Brain microvascular endothelial cell (primary cell): Measurements from ENCODE around the gene AGBL4.

Experiments used
- DNase-seq: peaks from one replicate; pipeline ENCODE4 v3.0.0-alpha.2; 2020
- H3K27ac ChIP-seq: fragments of 250-450 bp; sonication (Bioruptor Pico); 2 replicates; pipeline ENCODE4 v1.5.1; 2020; ENCODE audit warnings: mild to moderate bottlenecking, moderate library complexity
- H3K27me3 ChIP-seq: fragments of 250-450 bp; sonication (Bioruptor Pico); replicated peaks from 2 replicates; pipeline ENCODE4 v1.5.1; 2020; ENCODE audit warnings: mild to moderate bottlenecking
- H3K36me3 ChIP-seq: fragments of 250-450 bp; sonication (Bioruptor Pico); replicated peaks from 2 replicates; pipeline ENCODE4 v1.5.1; 2020; ENCODE audit warnings: mild to moderate bottlenecking
- H3K4me3 ChIP-seq: 2 replicates; pipeline ENCODE4 v1.5.1; 2011; ENCODE audit warnings: low read depth, mild to moderate bottlenecking, control low read depth, low read length, moderate library complexity
- in situ Hi-C: cut with HindIII; loops from 2 replicates; pipeline ENCODE4 v1.10.0; 2017; ENCODE audit warnings: low sequenced_read_pairs, low pct_ligation_motif_present
- TF ChIP-seq, protein P1 (sequence below): IDR thresholded peaks from 2 replicates; pipeline ENCODE4 v1.5.1; 2011; ENCODE audit warnings: low read depth, mild to moderate bottlenecking, moderate library complexity, low read length, control low read depth, inconsistent platforms; ENCODE audit errors: missing control alignments

The AGBL4 gene

GRCh38 chr1:48608882-48609281, 1414.9 kb downstream of the AGBL4 start:
- H3K36me3 ChIP-seq, result no peaks in the 10 kb centered on the region
- H3K27ac ChIP-seq, result no peak overlapping the region
- no peak overlapping the region for H3K4me3 ChIP-seq
- in situ Hi-C loops, result no loop called here
- DNase-seq, result no peak
- TF ChIP-seq, protein P1, sequence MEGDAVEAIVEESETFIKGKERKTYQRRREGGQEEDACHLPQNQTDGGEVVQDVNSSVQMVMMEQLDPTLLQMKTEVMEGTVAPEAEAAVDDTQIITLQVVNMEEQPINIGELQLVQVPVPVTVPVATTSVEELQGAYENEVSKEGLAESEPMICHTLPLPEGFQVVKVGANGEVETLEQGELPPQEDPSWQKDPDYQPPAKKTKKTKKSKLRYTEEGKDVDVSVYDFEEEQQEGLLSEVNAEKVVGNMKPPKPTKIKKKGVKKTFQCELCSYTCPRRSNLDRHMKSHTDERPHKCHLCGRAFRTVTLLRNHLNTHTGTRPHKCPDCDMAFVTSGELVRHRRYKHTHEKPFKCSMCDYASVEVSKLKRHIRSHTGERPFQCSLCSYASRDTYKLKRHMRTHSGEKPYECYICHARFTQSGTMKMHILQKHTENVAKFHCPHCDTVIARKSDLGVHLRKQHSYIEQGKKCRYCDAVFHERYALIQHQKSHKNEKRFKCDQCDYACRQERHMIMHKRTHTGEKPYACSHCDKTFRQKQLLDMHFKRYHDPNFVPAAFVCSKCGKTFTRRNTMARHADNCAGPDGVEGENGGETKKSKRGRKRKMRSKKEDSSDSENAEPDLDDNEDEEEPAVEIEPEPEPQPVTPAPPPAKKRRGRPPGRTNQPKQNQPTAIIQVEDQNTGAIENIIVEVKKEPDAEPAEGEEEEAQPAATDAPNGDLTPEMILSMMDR, result no peak
- no peaks in the 10 kb centered on the region for H3K27me3 ChIP-seq

DNA sequence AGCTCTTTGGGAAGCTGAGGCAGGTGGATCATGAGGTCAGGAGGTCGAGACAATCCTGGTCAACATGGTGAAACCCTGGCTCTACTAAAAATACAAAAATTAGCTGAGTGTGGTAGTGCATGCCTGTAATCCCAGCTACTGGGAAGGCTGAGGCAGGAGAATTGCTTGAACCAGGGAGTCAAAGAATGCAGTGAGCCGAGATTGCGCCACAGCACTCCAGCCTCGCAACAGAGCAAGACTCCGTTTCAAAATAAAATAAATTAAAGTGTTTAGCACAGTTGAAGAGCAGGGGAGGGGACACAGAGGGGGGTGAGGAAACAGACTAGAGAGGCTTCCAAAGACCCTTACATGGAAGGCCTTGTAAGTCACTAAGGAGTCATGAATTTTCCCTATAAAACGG, 1420.5 kb downstream of the AGBL4 start:
- Histone ChIP-seq H3K27ac (no peak overlapping the region), H3K27me3 (no peaks in the 10 kb centered on the region), H3K4me3 (no peak overlapping the region), H3K36me3 (no peaks in the 10 kb centered on the region)
- no peak for DNase-seq
- in situ Hi-C loops, result no loop called here
- TF ChIP-seq, protein P1, result no peak

GRCh38 chr1:48602349-48602748, 1421.4 kb downstream of the AGBL4 start:
- DNase-seq, result no peak

GRCh38 chr1:48600182-48600581, 1423.6 kb downstream of the AGBL4 start:
- TF ChIP-seq, protein P1, result no peak
- Histone ChIP-seq H3K27me3 (no peaks in the 10 kb centered on the region), H3K4me3 (no peak overlapping the region), H3K27ac (no peak overlapping the region), H3K36me3 (no peaks in the 10 kb centered on the region)
- no peak for DNase-seq
- in situ Hi-C loops, result no loop called here

More at GRCh38 chr1:48602349-48602748, 1421.4 kb downstream of the AGBL4 start:
- Histone ChIP-seq H3K27ac (no peak overlapping the region), H3K27me3 (no peaks in the 10 kb centered on the region), H3K36me3 (no peaks in the 10 kb centered on the region), H3K4me3 (no peak overlapping the region)
- TF ChIP-seq, protein P1, result no peak
- in situ Hi-C loops, result no loop called here

DNA sequence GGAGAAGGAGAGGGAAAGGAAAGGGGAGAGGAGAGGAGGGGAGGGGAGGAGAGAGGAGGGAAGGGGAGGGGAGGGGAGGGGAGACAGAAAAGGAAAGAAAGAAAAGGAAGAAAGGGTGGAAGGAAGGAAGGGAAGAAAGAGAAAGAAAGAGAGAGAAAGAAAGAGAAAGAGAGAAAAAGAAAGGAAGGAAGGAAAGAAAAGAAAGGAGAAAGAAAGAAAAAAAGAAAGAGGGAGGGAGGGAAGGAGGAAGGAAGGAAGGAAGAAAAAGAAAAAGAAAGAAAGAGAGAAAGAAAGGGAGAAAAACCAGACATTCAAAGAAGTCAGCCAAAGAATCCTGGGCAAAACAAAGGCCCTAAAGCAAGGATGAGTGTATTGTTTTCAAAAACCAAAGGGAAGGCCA, 1426.1 kb downstream of the AGBL4 start:
- Histone ChIP-seq H3K27ac (no peak overlapping the region), H3K4me3 (no peak overlapping the region), H3K27me3 (no peaks in the 10 kb centered on the region), H3K36me3 (no peaks in the 10 kb centered on the region)
- no peak for DNase-seq
- in situ Hi-C loops, result no loop called here
- TF ChIP-seq, protein P1, result no peak

- in situ Hi-C loops, result no loop called here
- H3K4me3 ChIP-seq, result no peak overlapping the region
- TF ChIP-seq, protein P1, result no peak
- H3K27me3 ChIP-seq, result no peaks in the 10 kb centered on the region
- no peak overlapping the region for H3K27ac ChIP-seq
- no peaks in the 10 kb centered on the region for H3K36me3 ChIP-seq
- DNase-seq, result no peak
These were observed 1427.7 kb downstream of the AGBL4 start for GRCh38 chr1:48596046-48596445.
